HEK293T (cell line): ENCODE results near the gene EVA1C.

ENCODE experiments used
- ARNT ChIP-seq: fragments of 450-650 bp; IDR thresholded peaks from 2 replicates; pipeline ENCODE4 v1.6.1; 2017; ENCODE audit warnings: mild to moderate bottlenecking
- CTBP1 ChIP-seq: fragments of 450-650 bp; IDR thresholded peaks from 2 replicates; pipeline ENCODE4 v1.6.1; 2016; ENCODE audit warnings: borderline replicate concordance
- ELF4 ChIP-seq: fragments of 450-650 bp; IDR thresholded peaks from 2 replicates; pipeline ENCODE4 v1.6.1; 2017; ENCODE audit warnings: antibody characterized with exemption
- FOXA1 ChIP-seq: fragments of 450-650 bp; IDR thresholded peaks from 2 replicates; pipeline ENCODE4 v1.6.1; 2016; ENCODE audit warnings: mild to moderate bottlenecking
- FOXK2 ChIP-seq: fragments of 450-650 bp; IDR thresholded peaks from 2 replicates; pipeline ENCODE4 v1.6.1; 2016; ENCODE audit warnings: mild to moderate bottlenecking
- HDGF ChIP-seq: fragments of 450-650 bp; IDR thresholded peaks from 2 replicates; pipeline ENCODE4 v1.6.1; 2017; ENCODE audit warnings: antibody characterized with exemption, borderline replicate concordance
- L3MBTL2 ChIP-seq: fragments of 450-650 bp; conservative IDR thresholded peaks from 2 replicates; pipeline ENCODE4 v1.6.1; 2016; ENCODE audit warnings: mild to moderate bottlenecking
- NFRKB ChIP-seq: fragments of 450-650 bp; IDR thresholded peaks from 2 replicates; pipeline ENCODE4 v1.6.1; 2016; ENCODE audit warnings: mild to moderate bottlenecking, moderate library complexity
- SUZ12 ChIP-seq: fragments of 450-650 bp; IDR thresholded peaks from 2 replicates; pipeline ENCODE4 v1.6.1; 2016; ENCODE audit warnings: mild to moderate bottlenecking
- TARDBP ChIP-seq: fragments of 450-650 bp; IDR thresholded peaks from 2 replicates; pipeline ENCODE4 v1.6.1; 2016
- ZNF384 ChIP-seq: fragments of 450-650 bp; IDR thresholded peaks from 2 replicates; pipeline ENCODE4 v1.6.1; 2016

- no peak for TF ChIP-seq ARNT
- no peak for TF ChIP-seq FOXA1
- TF ChIP-seq SUZ12, result no peak
- no peak for TF ChIP-seq ELF4
- no peak for TF ChIP-seq TARDBP
- no peak for TF ChIP-seq NFRKB
- TF ChIP-seq CTBP1, result no peak
- TF ChIP-seq L3MBTL2, result no peak
- no peak for TF ChIP-seq HDGF
- TF ChIP-seq FOXK2, result no peak
- TF ChIP-seq ZNF384, result no peak
Measured at GRCh38 chr21:32492376-32492775, 79.9 kb downstream of the EVA1C start.
